A673 (cell line): ENCODE data around the gene CGNL1. TPM values are rescaled to one million over a fixed set of nuclear protein-coding genes. Genes with fewer than 3 reads are reported as not detected.

Experiments
- BruUV-seq: library from RNA; stranded (reverse); fragments of 400-500 nt; replicated peaks from 2 replicates; lab custom pipeline; 2021; lab: Mats Ljungman, UMichigan
- CTCF ChIA-PET: fragments of 300-600 bp; sonication (Branson Sonifier 250); formaldehyde crosslinking; loops from one replicate; lab custom pipeline; 2022; ENCODE audit warnings: antibody characterized with exemption; lab: Charles Lee
- POLR2A ChIA-PET: fragments of 300-600 bp; sonication (Branson Sonifier 250); formaldehyde crosslinking; loops from one replicate; lab custom pipeline; 2022; ENCODE audit warnings: antibody characterized with exemption; ENCODE audit not compliant: low non-redundant PET; lab: Charles Lee
- DNase-seq: peaks from one replicate; pipeline ENCODE4 v3.0.0-alpha.2; 2015; ENCODE audit warnings: low spot score
- H3K27ac ChIP-seq: fragments of 200-600 bp; sonication (generic); 2 replicates; pipeline ENCODE4 v1.5.1; 2016; ENCODE audit warnings: mixed run types, low read depth, mild to moderate bottlenecking, mixed read lengths, antibody characterized with exemption, low read length; ENCODE audit not compliant: poor library complexity, severe bottlenecking
- H3K27me3 ChIP-seq: fragments of 200-600 bp; sonication (generic); replicated peaks from 2 replicates; pipeline ENCODE4 v1.6.1; 2017; ENCODE audit warnings: mixed run types, low read depth, mild to moderate bottlenecking, mixed read lengths, antibody characterized with exemption, low read length; ENCODE audit not compliant: insufficient read depth, poor library complexity
- H3K36me3 ChIP-seq: fragments of 200-600 bp; sonication (generic); 2 replicates; pipeline ENCODE4 v1.6.1; 2016; ENCODE audit warnings: mixed run types, mild to moderate bottlenecking, mixed read lengths, antibody characterized with exemption, low read length; ENCODE audit not compliant: insufficient read depth, poor library complexity, severe bottlenecking
- H3K4me1 ChIP-seq: fragments of 200-600 bp; sonication (generic); 2 replicates; pipeline ENCODE4 v1.6.1; 2017; ENCODE audit warnings: mixed run types, mild to moderate bottlenecking, mixed read lengths, antibody characterized with exemption, low read length; ENCODE audit not compliant: insufficient read depth, poor library complexity, severe bottlenecking
- H3K4me3 ChIP-seq: fragments of 200-600 bp; sonication (generic); 2 replicates; pipeline ENCODE4 v1.5.1; 2016; ENCODE audit warnings: low read depth, mixed run types, mild to moderate bottlenecking, mixed read lengths, low read length; ENCODE audit not compliant: poor library complexity, severe bottlenecking
- H3K9me3 ChIP-seq: fragments of 200-600 bp; sonication (generic); 2 replicates; pipeline ENCODE4 v1.6.1; 2016; ENCODE audit warnings: mixed run types, low read depth, mild to moderate bottlenecking, mixed read lengths, antibody characterized with exemption, low read length; ENCODE audit not compliant: poor library complexity, severe bottlenecking
- EZH2 ChIP-seq: fragments of 200-600 bp; sonication (generic); IDR thresholded peaks from 2 replicates; pipeline ENCODE4 v1.6.1; 2017; ENCODE audit warnings: borderline replicate concordance, low read depth, mild to moderate bottlenecking, mixed read lengths, antibody characterized with exemption, low read length; ENCODE audit not compliant: poor library complexity, severe bottlenecking
- intact Hi-C: fragments of 100-400 bp; cut with micrococcal nuclease; formaldehyde crosslinking; loops from one replicate; pipeline ENCODE4 v1.10.0; 2022; ENCODE audit not compliant: unreplicated experiment
- total RNA-seq: library from RNA; stranded (reverse); gene quantifications from 2 replicates; pipeline ENCODE4 v1.2.3, GENCODE V29; 2021
- TF ChIP-seq, protein P1 (sequence below): fragments of 300-800, 200-600 bp; sonication (generic); conservative IDR thresholded peaks from 2 replicates; pipeline ENCODE4 v1.5.1; 2017; ENCODE audit warnings: low read depth, mild to moderate bottlenecking, antibody characterized with exemption, low read length, moderate library complexity, mixed read lengths

CGNL1 gene
- total RNA-seq, 1 experiment from 2014 or later, result 0.58 TPM

DNA sequence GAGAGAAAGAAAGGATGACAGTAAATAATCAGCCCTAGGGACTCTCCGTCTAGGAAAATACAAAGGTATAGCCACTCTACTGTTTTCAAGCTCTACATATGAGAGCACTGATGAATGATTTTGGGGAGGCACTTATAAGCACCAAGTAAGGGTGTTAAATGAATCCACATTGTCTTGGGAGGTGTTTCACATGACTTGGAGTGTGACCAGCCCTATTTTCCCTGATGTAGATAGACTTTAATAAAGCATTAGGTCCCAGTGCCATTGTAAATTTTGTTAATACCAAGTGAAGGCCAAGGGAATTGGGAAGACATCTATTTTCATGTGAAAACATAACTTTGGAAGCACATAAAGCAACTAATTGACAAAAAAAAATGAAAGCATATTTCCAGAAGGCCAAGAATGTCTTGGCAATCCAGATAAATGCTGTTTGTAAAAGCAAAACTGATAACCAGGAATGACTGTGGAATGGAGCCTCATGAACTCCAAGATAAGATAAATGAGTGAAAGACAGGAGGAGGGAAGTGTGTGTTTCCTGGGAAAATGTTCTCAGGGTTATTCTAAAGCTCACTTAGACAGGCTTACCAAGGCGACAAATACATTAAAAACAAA is 119.4 kb downstream of the CGNL1 start:
- Histone ChIP-seq H3K4me1 (no peaks in the 10 kb centered on the region), H3K27ac (no peak overlapping the region), H3K36me3 (no peaks in the 10 kb centered on the region), H3K27me3 (no peaks in the 10 kb centered on the region), H3K9me3 (no peaks in the 10 kb centered on the region), H3K4me3 (no peak overlapping the region)
- intact Hi-C loops, result no loop called here
- CTCF ChIA-PET, result no interaction called here
- BruUV-seq, result no TSS peak
- TF ChIP-seq EZH2, result no peak
- TF ChIP-seq, protein P1, sequence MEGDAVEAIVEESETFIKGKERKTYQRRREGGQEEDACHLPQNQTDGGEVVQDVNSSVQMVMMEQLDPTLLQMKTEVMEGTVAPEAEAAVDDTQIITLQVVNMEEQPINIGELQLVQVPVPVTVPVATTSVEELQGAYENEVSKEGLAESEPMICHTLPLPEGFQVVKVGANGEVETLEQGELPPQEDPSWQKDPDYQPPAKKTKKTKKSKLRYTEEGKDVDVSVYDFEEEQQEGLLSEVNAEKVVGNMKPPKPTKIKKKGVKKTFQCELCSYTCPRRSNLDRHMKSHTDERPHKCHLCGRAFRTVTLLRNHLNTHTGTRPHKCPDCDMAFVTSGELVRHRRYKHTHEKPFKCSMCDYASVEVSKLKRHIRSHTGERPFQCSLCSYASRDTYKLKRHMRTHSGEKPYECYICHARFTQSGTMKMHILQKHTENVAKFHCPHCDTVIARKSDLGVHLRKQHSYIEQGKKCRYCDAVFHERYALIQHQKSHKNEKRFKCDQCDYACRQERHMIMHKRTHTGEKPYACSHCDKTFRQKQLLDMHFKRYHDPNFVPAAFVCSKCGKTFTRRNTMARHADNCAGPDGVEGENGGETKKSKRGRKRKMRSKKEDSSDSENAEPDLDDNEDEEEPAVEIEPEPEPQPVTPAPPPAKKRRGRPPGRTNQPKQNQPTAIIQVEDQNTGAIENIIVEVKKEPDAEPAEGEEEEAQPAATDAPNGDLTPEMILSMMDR, result no peak
- POLR2A ChIA-PET, result no interaction called here
- no peak for DNase-seq

DNA sequence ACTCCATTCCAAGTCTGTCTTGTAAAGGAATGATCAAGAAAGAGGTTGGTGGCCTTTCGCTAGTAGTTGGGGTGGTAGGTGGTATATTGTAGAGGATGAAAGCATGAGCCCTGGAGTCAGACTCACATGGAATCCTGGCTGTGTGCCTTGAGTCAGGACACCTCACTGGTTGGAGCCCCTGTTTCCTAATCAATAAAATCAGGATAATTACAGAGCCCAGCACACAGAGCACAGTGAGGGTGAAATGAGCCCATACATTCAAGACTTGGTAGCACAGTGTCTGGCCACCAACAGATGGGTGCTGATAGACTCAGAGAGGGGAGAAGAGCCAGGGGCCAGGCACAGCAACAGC is 120.3 kb downstream of the CGNL1 start:
- Histone ChIP-seq H3K9me3 (no peaks in the 10 kb centered on the region), H3K36me3 (no peaks in the 10 kb centered on the region), H3K27me3 (no peaks in the 10 kb centered on the region), H3K4me3 (no peak overlapping the region), H3K4me1 (no peaks in the 10 kb centered on the region), H3K27ac (no peak overlapping the region)
- ChIA-PET CTCF (no interaction called here), POLR2A (no interaction called here)
- TF ChIP-seq, protein P1, result no peak
- no peak for TF ChIP-seq EZH2
- intact Hi-C loops, result no loop called here
- DNase-seq, result no peak
- no TSS peak for BruUV-seq

DNA sequence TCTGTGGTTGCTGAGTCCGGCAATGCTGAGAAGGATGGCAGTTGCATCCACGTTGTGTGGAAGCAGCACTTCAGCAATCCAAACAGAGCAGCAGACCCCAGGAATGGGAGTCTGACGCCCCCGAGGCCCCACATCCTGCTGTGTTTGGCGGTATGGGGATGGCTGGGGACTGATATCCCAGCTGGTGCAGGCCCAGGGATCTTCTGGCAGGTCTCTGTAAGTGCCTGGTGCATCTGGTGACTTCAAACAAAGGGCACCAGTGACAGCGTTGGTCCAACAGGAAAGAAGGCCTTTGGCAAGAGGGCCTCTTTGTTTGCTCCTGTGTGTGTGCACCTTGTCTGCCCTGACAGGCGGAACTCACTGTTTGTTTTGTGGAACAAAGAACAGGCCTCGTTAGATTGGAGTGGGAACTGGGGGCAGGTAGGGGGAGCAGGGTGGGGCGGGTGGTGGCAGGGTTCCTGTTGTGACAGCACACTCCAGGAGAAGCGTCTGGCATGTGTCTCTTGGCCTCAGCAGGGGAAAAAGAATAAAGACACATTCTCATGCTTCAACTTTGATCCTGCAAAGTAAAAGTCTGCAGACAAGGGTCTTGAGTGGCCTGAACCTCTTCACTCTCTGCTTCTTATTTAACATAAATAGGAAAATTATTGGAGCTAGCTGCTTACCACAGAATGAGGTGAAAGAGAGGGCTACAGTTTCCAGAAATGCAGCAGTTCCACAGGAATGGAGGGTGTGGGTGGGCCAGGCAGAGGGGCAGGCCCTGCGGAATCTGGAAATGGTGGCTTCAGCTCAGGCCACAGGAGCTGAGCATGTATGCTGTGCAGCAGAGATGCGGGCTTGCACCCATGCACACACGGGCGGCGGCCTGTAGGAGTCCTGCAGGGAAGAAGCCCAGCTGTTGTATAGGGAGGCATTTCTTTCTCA is 120.9 kb downstream of the CGNL1 start:
- no TSS peak for BruUV-seq
- H3K4me1 ChIP-seq, result no peaks in the 10 kb centered on the region
- H3K27me3 ChIP-seq, result no peaks in the 10 kb centered on the region
- DNase-seq, result no peak
- TF ChIP-seq EZH2, result no peak
- TF ChIP-seq, protein P1, result no peak
- ChIA-PET POLR2A (no interaction called here), CTCF (no interaction called here)
- intact Hi-C loops, result no loop called here
- no peaks in the 10 kb centered on the region for H3K9me3 ChIP-seq
- no peak overlapping the region for H3K4me3 ChIP-seq
- no peak overlapping the region for H3K27ac ChIP-seq
- no peaks in the 10 kb centered on the region for H3K36me3 ChIP-seq
